ENCODE measurements around the gene SKIDA1.

DNA sequence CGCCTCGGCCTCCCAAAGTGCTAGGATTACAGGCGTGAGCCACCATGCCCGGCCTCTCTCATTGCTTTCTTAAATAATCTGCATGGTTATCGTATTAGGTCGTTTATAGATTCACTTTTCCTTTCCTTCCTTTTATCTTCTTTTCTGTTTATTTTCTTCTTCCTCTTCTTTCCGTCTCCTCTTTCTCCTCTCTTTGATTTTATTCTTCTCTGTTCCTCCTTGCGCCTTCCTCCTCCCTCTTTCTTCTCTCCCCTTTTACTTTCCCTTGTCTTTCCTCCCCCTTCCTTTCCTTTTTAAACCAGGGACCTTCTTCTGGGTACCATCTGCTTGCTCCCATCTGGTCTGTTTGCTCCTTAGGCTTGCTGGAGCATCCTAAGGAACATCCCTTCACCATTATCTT lies 27.2 kb upstream of the SKIDA1 start:
- TF ChIP-seq, protein P1, sequence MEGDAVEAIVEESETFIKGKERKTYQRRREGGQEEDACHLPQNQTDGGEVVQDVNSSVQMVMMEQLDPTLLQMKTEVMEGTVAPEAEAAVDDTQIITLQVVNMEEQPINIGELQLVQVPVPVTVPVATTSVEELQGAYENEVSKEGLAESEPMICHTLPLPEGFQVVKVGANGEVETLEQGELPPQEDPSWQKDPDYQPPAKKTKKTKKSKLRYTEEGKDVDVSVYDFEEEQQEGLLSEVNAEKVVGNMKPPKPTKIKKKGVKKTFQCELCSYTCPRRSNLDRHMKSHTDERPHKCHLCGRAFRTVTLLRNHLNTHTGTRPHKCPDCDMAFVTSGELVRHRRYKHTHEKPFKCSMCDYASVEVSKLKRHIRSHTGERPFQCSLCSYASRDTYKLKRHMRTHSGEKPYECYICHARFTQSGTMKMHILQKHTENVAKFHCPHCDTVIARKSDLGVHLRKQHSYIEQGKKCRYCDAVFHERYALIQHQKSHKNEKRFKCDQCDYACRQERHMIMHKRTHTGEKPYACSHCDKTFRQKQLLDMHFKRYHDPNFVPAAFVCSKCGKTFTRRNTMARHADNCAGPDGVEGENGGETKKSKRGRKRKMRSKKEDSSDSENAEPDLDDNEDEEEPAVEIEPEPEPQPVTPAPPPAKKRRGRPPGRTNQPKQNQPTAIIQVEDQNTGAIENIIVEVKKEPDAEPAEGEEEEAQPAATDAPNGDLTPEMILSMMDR (conservative IDR thresholded peaks at IDR 0.05 in 1 of 2, IDR thresholded peaks at IDR 0.05 in 1 of 2; ENCODE audit: extremely low read depth in 1 of 2, insufficient read depth in 1 of 2, low read depth in 1 of 2, low read length in 2 of 2) = no peak
- TF ChIP-seq EZH2 (IDR thresholded peaks at IDR 0.05; ENCODE audit: borderline replicate concordance, low read length) = no peak
